ENCODE measurements around the gene ZNF263. TPM values are rescaled to one million over a fixed set of nuclear protein-coding genes. Genes with fewer than 3 reads are reported as not detected.

ZNF263 gene
- total RNA-seq, 4 donors from 2014 or later = 19.0 to 35.8 (median 27.5) TPM

DNA sequence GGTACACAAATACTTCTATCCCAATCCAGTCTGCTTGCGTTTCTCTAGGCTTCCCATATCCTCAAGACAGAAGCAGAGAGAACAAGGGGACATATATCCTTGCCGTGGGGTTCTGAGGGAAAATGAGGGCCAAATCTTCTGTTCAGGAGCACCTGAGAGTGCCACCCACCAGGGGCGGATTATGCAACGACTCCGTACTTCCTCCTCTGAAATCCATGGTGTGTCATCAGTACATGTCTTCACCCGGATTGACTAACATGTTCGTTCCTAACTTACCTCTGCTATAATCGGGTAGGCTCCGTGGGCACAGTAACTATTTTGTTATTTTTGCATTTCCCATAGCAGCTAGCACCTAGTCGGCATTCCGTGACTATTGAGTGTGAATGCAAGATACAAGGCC, 40.6 kb upstream of the ZNF263 start:
- Histone ChIP-seq H3K27ac (no peak overlapping the region), H3K4me1 (no peaks in the 10 kb centered on the region), H3K27me3 (no peaks in the 10 kb centered on the region), H3K9me3 (no peaks in the 10 kb centered on the region), H3K4me3 (no peak overlapping the region), H3K36me3 (no peaks in the 10 kb centered on the region)
- TF ChIP-seq, protein P1, sequence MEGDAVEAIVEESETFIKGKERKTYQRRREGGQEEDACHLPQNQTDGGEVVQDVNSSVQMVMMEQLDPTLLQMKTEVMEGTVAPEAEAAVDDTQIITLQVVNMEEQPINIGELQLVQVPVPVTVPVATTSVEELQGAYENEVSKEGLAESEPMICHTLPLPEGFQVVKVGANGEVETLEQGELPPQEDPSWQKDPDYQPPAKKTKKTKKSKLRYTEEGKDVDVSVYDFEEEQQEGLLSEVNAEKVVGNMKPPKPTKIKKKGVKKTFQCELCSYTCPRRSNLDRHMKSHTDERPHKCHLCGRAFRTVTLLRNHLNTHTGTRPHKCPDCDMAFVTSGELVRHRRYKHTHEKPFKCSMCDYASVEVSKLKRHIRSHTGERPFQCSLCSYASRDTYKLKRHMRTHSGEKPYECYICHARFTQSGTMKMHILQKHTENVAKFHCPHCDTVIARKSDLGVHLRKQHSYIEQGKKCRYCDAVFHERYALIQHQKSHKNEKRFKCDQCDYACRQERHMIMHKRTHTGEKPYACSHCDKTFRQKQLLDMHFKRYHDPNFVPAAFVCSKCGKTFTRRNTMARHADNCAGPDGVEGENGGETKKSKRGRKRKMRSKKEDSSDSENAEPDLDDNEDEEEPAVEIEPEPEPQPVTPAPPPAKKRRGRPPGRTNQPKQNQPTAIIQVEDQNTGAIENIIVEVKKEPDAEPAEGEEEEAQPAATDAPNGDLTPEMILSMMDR (IDR thresholded peaks at IDR 0.05) = no peak
- TF ChIP-seq POLR2A (IDR thresholded peaks at IDR 0.05) = no peak
- DNase-seq = no peak

DNA sequence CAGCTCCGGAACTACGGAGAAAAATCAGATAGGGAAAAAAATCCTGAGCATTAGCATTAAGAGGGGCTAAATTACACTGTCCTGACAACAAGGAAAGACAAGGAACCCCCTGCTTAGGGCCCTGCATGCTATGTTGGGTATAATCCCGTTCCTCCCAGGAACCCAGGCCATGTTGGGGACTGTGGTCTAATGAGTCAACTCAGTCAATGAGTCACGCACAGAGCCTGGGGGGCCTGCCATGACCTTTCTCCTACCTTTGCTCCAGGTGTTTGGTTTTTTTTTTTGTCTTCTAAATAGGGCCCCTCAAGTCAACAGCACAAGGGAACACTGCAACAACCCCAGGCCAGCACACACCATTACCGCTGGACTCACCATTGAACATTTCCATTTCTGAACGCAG, 39.4 kb upstream of the ZNF263 start:
- TF ChIP-seq, protein P1 (IDR thresholded peaks at IDR 0.05) = no peak
- H3K27me3 ChIP-seq = no peaks in the 10 kb centered on the region
- DNase-seq = peak in 1 of 3 donors; percentile 24

DNA sequence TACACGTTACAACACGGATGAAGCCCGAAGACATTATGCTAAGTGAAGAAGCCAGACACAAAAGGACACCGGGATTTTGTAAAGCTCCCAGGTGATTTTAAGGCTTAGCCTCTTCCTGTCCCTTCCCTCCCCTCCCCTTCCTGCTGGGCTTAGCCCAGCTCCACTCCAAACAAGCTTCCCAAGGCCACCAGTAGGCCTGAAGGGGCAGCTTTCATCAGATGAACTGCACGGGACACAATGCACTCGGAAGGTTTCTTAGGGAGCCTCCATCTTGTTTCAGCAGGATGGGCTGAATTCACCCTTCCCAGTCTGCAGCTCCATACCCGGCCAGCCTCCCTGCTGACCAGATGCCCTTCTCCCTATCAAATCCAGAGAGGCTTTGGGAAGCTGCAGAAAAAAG, 37.3 kb upstream of the ZNF263 start:
- no peak for DNase-seq

More for the DNA sequence above, 39.4 kb upstream of the ZNF263 start:
- H3K27ac ChIP-seq = no peak overlapping the region
- H3K4me3 ChIP-seq = no peak overlapping the region
- no peaks in the 10 kb centered on the region for H3K9me3 ChIP-seq
- no peaks in the 10 kb centered on the region for H3K36me3 ChIP-seq
- H3K4me1 ChIP-seq = no peaks in the 10 kb centered on the region

DNA sequence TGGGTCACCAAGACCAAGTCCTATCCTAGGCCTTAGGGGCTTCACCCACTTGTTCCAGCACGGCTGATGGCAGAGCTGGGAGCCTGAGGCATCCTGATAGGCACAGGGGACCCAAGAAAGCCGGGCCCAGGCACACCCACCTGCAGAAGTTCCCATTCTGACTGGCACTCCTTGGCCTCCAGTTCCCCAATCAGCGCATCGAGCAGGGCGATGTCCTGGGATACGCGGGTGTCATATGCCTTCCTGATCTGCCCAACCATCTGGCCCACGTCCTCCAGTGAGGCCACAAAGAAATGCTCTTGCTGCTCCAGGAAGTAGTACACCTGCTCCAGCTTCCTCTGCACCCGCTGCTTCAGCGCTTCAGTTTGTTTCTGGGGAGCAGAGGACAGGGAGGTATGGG, 36.4 kb upstream of the ZNF263 start:
- no peaks in the 10 kb centered on the region for H3K27me3 ChIP-seq
- no peaks in the 10 kb centered on the region for H3K4me1 ChIP-seq
- no peak for TF ChIP-seq POLR2A (IDR thresholded peaks at IDR 0.05)
- TF ChIP-seq, protein P1 (IDR thresholded peaks at IDR 0.05) = no peak
- no peaks in the 10 kb centered on the region for H3K9me3 ChIP-seq
- no peak overlapping the region for H3K4me3 ChIP-seq
- H3K27ac ChIP-seq = no peak overlapping the region
- H3K36me3 ChIP-seq = no peaks in the 10 kb centered on the region
- DNase-seq = no peak

More for the DNA sequence above, 37.3 kb upstream of the ZNF263 start:
- no peak overlapping the region for H3K4me3 ChIP-seq
- H3K9me3 ChIP-seq = no peaks in the 10 kb centered on the region
- H3K4me1 ChIP-seq = no peaks in the 10 kb centered on the region
- H3K27ac ChIP-seq = no peak overlapping the region
- no peaks in the 10 kb centered on the region for H3K27me3 ChIP-seq
- TF ChIP-seq POLR2A (IDR thresholded peaks at IDR 0.05) = no peak
- TF ChIP-seq, protein P1 (IDR thresholded peaks at IDR 0.05) = no peak
- H3K36me3 ChIP-seq = no peaks in the 10 kb centered on the region

DNA sequence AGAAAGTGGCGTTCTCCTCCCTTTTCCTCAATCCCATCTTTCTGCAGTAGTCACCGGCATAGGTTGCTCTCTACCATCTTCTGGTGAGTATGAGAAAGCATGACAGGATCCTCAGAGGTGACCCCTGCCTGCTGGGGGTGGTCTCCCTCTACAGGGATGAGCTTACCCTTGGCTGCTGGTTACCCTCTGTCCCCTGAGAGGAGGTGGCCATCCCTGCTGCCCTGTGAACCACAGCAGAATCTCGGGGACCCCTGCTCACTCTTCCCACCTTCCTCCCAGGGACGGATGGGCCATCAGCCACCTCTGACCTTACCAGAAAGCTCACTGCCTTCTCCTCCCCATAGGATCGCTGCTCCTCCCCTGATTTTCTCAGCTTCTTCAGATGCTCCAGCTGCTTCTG, 34.7 kb upstream of the ZNF263 start:
- no peak overlapping the region for H3K27ac ChIP-seq
- peak in 1 of 3 donors; percentile 15 for DNase-seq
- no peaks in the 10 kb centered on the region for H3K36me3 ChIP-seq
- no peak overlapping the region for H3K4me3 ChIP-seq
- H3K27me3 ChIP-seq = no peaks in the 10 kb centered on the region
- TF ChIP-seq POLR2A (IDR thresholded peaks at IDR 0.05) = no peak
- TF ChIP-seq, protein P1 (IDR thresholded peaks at IDR 0.05) = no peak
- H3K9me3 ChIP-seq = no peaks in the 10 kb centered on the region
- no peaks in the 10 kb centered on the region for H3K4me1 ChIP-seq

DNA sequence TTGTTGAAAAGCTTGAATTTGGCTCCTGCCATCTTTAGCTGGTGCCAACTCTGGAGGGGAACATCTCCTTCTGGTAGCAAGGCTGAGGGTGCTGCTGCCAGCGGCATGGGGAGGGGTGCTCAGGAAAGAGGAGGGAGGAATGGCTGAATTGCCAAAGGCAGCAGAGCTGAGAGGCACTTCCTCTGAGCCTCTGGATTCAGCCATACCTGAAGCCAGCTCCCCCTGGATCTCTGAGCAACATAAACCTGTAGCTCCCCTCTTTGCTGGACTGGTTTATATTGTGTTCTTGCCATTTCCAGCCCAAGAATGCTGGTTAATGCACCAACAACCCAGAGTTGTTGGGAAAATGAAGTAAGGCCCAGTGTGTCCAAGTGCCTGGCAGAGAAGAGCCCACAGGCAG, 34.3 kb upstream of the ZNF263 start:
- no peaks in the 10 kb centered on the region for H3K27me3 ChIP-seq
- peak in 1 of 3 donors; percentile 14 for DNase-seq
- H3K27ac ChIP-seq = no peak overlapping the region
- H3K36me3 ChIP-seq = no peaks in the 10 kb centered on the region
- no peaks in the 10 kb centered on the region for H3K4me1 ChIP-seq
- TF ChIP-seq, protein P1 (IDR thresholded peaks at IDR 0.05) = no peak
- no peak for TF ChIP-seq POLR2A (IDR thresholded peaks at IDR 0.05)
- no peak overlapping the region for H3K4me3 ChIP-seq
- no peaks in the 10 kb centered on the region for H3K9me3 ChIP-seq

Data from Peyer's patch (tissue), 4 donors.